Left ventricle myocardium superior (tissue), 1 donor: ENCODE data around the gene ZNF511. TPM values are rescaled to one million over a fixed set of nuclear protein-coding genes. Genes with fewer than 3 reads are reported as not detected.

Experiments
- ATAC-seq: fragments of 200-7000 bp; cut with Tn5 transposase; one replicate; pipeline ENCODE4 v1.9.1; 2020; ENCODE audit warnings: mild to moderate bottlenecking, moderate library complexity
- DNase-seq: peaks from one replicate; pipeline ENCODE4 v3.0.0-alpha.2; 2020
- intact Hi-C: fragments of 100-400 bp; cut with micrococcal nuclease; formaldehyde crosslinking; loops from one replicate; pipeline ENCODE4 v1.11.0; 2022
- total RNA-seq: library from RNA; stranded (reverse); fragmentation: NEBNext Ultra II Directional; extraction: Animal tissue kit (Norgen Biotek cat#: 25700); gene quantifications from one replicate; pipeline ENCODE4 v1.2.1, GENCODE V29; 2021
- donor health status: DM: no; HTN: yes; CAD: no; lungs with severe emphysema.

ZNF511 gene
- total RNA-seq, 1 donor from 2014 or later, result 45.1 TPM

DNA sequence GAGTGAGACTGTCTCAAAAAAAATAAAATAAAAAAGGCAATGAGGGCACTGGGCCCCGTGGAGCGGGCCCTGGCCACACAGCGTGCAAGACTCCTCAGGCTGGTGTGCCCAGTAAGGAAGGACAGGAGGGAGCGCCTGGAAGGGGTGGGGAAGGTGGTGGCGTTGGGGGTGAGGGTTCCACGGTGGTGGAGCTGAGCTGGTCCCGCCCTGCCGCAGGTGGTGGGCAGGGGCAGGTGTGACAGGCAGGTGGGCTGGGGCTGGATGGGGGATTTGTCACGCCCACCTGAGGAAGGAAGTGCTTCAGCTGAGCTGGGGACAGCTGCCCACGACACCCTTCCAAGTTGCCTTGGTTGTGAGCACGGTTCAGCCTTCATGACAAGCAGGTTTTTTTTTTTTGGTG, 37.7 kb downstream of the ZNF511 start:
- DNase-seq, result no peak
- intact Hi-C loops, result no loop called here
- no peak for ATAC-seq

GRCh38 chr10:133347710-133348517, 39.2 kb downstream of the ZNF511 start:
- intact Hi-C loops, result no loop called here
- DNase-seq (no peak), ATAC-seq (no peak)

DNA sequence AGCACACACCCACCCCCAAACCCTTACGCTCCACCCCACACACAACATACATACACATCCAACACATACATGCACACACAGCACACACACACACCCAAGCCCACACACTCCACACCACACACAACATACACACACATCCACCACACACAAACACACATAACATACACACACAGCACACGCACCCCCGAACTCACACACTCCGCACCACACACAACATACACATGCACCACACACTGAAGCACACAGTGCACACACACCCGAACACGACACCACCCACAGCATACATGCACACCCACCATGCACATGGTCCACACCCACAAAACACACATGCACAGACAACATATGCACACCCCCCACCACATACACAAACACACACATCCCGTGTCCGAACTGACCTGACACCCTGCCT, 40.5 kb downstream of the ZNF511 start:
- intact Hi-C loops, result no loop called here
- no peak for ATAC-seq
- no peak for DNase-seq

- DNase-seq (no peak), ATAC-seq (no peak)
- intact Hi-C loops, result no loop called here
Observed at GRCh38 chr10:133349577-133350011, 40.9 kb downstream of the ZNF511 start.

GRCh38 chr10:133350283-133350949, 41.7 kb downstream of the ZNF511 start:
- no peak for DNase-seq
- no peak for ATAC-seq
- intact Hi-C loops, result no loop called here

- ATAC-seq (no peak), DNase-seq (no peak)
- intact Hi-C loops, result no loop called here
Observed at GRCh38 chr10:133350950-133351329, 42.2 kb downstream of the ZNF511 start.

DNA sequence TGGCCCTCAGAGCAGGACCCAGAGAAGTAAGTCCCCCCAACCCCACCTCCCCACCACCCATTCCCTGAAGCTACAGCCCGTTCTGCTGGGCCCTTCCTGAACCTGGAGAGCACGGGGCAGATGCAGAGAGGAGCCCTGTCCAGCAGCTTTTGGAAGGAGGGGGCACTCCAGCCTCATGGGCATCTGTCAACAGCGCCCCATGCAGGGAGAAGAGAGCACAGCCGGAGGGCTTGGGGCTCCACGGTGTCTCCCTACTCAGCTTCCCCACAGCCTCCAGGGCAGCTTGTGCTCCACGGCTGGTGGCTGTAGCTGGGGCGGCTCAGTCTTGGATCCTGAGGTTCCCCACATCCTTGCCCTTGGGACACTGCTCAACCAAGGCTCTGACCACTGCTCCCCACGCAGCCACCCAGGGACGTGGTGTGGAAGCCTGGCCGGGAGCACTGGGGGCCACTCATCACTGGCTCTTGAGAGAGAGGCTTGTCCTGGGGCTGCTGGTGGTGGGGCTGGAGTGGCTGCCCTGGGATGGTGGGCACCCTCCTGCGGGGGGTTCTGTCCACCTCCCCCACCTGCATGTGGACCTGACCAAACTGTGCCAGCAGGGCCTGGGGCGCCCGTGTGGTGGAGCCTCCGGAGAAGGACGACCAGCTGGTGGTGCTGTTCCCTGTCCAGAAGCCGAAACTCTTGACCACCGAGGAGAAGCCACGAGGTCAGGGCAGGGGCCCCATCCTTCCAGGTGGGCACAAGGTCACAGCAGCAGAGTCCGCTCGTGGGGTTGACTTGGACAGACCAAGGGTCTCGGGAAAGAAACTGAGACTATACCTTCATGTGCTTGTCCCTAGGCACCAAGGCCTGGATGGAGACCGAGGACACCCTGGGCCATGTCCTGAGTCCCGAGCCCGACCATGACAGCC, 42.9 kb downstream of the ZNF511 start:
- no peak for ATAC-seq
- DNase-seq, result no peak
- intact Hi-C loops, result no loop called here

GRCh38 chr10:133353202-133353959, 44.7 kb downstream of the ZNF511 start:
- no peak for ATAC-seq
- intact Hi-C loops, result no loop called here

GRCh38 chr10:133353988-133354605, 45.4 kb downstream of the ZNF511 start:
- intact Hi-C loops, result no loop called here
- ATAC-seq (no peak), DNase-seq (no peak)

More at GRCh38 chr10:133353202-133353959, 44.7 kb downstream of the ZNF511 start:
- DNase-seq, result no peak

- intact Hi-C loops, result no loop called here
- ATAC-seq, result no peak
- DNase-seq, result no peak
Observed at GRCh38 chr10:133354672-133355240, 46.0 kb downstream of the ZNF511 start.

DNA sequence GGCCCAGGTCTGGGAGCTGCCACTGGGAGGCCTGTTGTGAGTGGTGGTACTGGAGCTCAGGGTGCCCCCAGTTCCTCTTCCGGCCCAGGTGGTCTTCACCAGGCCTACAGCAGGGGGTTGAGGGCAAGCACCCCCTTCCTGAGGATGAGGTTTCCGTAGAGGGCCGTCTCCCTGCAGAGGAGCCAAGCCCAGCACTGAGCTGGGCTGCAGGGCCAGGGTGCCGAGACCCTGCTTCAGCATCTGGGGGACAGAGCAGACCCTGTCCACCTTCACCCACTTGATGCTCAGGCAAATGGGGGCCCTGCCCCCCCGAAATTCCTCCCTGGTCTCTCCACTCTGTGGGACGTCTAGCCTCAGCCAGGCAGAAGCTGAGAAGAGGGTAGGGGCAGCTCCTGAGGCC, 46.6 kb downstream of the ZNF511 start:
- intact Hi-C loops, result no loop called here
- ATAC-seq (no peak), DNase-seq (no peak)

- no peak for ATAC-seq
- no peak for DNase-seq
- intact Hi-C loops, result no loop called here
Observed at GRCh38 chr10:133355991-133356390, 47.3 kb downstream of the ZNF511 start.

DNA sequence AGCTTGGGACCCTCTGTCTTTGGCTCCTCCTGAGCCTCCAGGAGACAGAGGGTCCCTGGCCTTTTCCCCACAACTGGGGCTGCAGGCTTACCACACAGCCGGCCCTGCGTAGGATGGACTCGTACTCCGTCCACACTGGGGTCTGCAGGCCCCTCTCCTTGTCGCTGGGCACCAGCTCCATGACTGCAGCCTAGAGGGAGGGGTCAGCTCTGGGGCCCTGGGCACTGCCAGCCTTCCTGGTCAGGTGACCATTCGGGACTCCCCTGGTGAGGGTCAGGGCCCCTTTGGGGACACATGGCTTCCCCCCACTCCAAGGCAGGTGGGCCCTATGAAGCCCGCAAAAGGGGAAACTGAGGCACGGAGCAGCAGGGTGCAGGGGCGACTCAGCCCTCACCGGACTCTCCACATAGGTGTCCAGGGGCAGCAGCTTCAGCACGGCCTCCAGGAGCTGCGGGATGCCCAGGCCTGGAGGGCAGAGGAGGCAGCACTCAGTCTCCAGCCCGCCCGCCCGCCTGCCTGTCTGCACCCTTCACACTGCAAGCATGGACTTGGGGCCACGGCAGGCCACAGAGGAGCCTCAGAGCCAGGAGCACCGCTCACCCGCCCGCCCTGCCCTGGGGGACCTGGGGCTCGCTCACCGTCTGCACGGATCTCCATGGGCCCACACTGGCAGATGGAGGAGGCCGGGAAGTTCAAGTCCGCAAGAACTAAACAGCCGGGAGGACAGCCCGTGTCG, 48.0 kb downstream of the ZNF511 start:
- no peak for DNase-seq
- ATAC-seq, result no peak
- intact Hi-C loops, result no loop called here

GRCh38 chr10:133357285-133358161, 48.8 kb downstream of the ZNF511 start, which contains the start of gene FUOM:
TSS of gene FUOM (minus strand) at chr10:133358019. CDS start at chr10:133358007, 12 bp downstream.
- DNase-seq (peak; percentile 73), ATAC-seq (peak; percentile 85)
- intact Hi-C loops, result no loop called here

GRCh38 chr10:133358162-133358924, 49.6 kb downstream of the ZNF511 start:
- ATAC-seq, result peak; percentile 64
- intact Hi-C loops, result no loop called here

GRCh38 chr10:133358925-133359310, 50.2 kb downstream of the ZNF511 start:
- DNase-seq (no peak), ATAC-seq (no peak)
- intact Hi-C loops, result no loop called here

More at GRCh38 chr10:133358162-133358924, 49.6 kb downstream of the ZNF511 start:
- DNase-seq, result peak; percentile 76
